GM13977 (cell line): ENCODE measurements around the gene ZNRF3.
A peak's percentile ranks its signal among the peaks of the same experiment; 100 is the strongest.
"Not testable (repeated sequence)": the region's sequence is repeated elsewhere in the genome, so short reads cannot be mapped to it uniquely, and the experiment has no call there.

Experiments used
- DNase-seq: peaks from one replicate; pipeline ENCODE4 v3.0.0; 2012; ENCODE audit warnings: low spot score
- in situ Hi-C: fragments of 300-500 bp; cut with MboI; formaldehyde crosslinking; loops from one replicate; pipeline ENCODE4 v1.12.0; 2022; ENCODE audit warnings: low sequenced_read_pairs, low pct_unique_long_range_greater_than_20kb, mixed read lengths, inconsistent platforms; ENCODE audit not compliant: unreplicated experiment
- TF ChIP-seq, protein P1 (sequence below): IDR thresholded peaks from 2 replicates; pipeline ENCODE4 v1.5.1; 2012; ENCODE audit warnings: mild to moderate bottlenecking, control low read depth; ENCODE audit not compliant: insufficient read depth; ENCODE audit errors: extremely low read depth, missing control alignments

The ZNRF3 gene

DNA sequence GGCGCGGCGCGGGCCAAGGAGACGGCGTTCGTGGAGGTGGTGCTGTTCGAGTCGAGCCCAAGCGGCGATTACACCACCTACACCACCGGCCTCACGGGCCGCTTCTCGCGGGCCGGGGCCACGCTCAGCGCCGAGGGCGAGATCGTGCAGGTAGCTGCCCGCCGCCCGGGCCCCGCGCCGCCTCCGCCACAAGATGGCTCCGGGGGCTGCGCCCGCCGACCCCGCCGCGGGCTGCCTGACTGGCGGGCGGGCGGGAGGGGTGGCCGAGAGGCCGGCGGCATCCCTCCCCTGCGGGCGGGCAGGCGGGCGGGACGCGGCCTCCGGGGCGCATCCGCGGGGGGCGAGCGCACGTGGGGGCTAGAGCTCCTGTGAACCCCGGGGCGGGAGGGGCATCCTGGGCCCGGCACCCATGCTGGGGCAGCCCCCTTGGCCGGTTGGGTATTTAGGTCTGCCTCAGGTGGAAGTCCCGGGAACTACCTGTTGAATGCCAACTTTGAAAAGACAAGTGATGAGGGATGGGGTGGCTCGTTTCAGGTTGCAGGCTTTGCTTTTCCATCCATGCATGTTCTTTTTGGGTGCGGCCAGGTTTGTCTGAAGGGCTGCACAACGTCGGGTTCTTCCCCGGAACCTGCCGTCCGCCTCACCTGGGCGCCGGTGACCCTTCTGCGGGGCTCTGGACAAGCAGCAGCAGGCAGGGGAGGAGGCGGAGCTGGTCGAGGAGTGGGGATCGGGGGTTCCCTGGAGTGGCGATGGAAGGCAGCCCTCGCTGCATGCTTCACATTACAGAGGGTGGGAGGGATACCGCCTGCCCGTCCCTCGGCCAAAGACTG lies 760 bp downstream of the ZNRF3 start:
- peak; percentile 32 for DNase-seq
- TF ChIP-seq, protein P1, sequence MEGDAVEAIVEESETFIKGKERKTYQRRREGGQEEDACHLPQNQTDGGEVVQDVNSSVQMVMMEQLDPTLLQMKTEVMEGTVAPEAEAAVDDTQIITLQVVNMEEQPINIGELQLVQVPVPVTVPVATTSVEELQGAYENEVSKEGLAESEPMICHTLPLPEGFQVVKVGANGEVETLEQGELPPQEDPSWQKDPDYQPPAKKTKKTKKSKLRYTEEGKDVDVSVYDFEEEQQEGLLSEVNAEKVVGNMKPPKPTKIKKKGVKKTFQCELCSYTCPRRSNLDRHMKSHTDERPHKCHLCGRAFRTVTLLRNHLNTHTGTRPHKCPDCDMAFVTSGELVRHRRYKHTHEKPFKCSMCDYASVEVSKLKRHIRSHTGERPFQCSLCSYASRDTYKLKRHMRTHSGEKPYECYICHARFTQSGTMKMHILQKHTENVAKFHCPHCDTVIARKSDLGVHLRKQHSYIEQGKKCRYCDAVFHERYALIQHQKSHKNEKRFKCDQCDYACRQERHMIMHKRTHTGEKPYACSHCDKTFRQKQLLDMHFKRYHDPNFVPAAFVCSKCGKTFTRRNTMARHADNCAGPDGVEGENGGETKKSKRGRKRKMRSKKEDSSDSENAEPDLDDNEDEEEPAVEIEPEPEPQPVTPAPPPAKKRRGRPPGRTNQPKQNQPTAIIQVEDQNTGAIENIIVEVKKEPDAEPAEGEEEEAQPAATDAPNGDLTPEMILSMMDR: no peak
- in situ Hi-C loops: no loop called here

DNA sequence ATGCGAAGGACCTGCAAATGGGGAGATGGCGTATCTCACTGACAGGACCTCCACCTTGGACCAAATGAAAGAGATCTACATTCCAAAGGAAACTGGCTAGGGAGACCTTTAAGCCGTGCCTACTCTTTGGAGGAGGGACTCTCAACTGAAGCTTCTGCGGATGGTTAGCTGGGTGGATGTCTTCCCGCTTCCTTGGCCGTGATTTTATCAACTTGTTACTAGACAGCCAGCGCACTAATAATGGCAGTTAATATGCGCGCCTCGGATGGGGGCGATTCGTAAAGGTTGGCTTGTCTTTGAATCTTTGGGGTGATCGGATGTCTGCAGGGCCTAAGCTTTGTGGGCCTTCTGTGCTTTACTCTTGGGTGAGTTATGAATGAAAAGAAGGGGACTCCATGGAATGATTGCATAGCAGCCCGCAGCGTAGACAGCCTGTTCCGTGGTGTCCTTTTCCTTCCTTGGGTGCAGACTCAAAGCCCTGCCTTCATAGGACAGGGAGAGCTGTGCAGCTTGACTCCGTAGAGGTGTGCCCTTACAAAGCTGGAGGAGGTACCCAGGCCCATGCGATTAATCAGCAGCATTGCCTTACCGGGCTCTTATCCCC lies 1.5 kb downstream of the ZNRF3 start:
- no peak for DNase-seq
- in situ Hi-C loops: no loop called here
- TF ChIP-seq, protein P1: no peak

DNA sequence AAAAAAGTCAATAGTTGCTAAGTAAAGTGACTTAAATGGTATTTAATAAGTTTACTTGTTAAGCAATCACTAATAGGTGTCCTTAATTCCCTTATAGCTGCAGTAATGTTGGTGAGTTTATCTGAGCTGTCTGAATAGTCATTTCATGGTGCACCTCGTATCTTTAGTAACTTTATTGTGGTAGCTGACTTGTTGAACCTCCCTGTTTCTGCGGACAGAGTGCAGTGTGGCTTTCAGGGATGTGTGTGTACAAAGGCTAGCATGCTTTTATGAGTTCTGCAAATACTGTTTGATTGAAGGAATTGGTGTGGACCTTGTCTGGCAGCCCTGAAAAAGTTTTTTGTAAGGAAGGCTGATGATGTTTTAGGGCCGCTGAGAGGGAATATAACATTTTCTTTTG lies 2.6 kb downstream of the ZNRF3 start:
- no peak for DNase-seq
- TF ChIP-seq, protein P1: no peak
- in situ Hi-C loops: no loop called here

DNA sequence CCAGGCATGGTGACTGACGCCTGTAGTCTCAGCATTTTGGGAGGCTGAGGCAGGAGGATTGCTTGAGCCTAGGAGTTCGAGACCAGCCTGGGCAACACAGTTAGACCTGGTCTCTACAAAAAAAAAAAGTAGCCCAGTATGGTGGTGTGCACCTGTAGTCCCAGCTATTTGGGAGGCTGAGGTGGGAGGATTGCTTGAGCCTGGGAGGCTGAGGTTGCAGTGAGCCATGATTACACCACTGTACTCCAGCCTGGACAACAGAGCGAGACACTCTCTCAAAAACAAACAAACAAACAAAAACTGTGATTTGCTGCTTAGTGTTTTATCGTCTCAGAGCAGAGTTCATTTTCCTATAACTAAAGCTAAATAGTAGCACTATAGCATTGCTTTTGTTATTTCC lies 3.3 kb downstream of the ZNRF3 start:
- in situ Hi-C loops, DNase-seq: not testable (repeated sequence)

DNA sequence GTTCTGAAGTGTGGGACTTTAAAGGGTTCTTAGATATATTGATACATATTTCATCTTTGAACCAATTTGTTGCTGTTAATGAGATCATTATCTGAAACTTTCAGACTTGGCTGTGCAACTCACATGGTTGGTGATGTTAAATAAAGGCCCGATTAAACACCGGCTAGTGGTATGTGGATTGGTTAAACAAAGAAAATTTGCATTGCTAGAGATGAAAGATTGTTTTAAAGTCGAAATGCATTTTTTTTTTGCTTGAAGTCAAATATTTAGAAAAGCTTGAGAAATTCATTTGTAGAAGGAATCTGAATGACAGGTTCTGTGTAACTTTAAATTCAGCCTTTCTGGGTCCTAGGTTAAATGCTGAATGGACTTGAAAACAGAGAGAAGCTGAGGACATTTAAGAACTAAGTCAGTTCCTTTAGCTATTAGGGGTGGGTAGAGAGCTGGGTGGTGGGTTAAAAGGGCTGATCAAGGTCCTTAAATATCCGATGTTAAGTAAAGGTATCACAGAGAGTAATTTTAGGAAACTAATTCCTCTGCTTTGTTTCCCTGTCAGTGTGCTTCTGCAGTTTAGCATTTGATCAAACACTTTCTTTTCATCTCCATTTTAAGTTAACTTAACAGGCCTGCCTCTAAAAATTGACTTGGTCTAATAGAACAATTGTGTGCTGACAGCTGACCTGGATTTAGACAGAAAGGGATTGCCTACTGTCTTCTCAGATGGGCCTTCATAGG lies 4.5 kb downstream of the ZNRF3 start:
- DNase-seq: no peak
- in situ Hi-C loops: no loop called here
- TF ChIP-seq, protein P1: no peak

DNA sequence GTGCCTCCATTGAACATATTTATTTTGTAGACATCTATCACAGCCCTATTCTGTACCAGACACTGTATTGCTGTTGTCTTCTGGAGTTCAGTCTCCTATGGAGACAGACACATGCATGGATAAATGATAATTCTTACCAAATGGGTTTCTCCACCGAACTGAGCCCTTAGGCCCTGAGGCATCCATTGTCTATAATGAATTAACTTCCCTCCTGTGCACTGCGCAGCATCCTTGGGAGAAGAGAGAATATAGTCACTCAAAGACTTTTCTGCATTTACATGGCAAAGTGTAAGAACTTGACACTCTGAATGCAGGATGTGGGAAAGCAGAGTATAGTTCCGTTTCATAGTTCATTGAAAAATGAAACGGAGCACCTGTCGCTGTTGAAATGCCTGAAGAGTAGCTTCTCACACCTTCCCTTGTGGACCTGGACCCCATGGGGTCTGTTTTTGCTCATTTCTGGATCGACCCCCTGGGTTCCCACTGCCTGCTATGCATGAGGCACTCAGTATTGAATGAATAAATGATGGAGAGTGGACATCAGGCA lies 6.2 kb downstream of the ZNRF3 start:
- in situ Hi-C loops: no loop called here
- DNase-seq: no peak
- TF ChIP-seq, protein P1: no peak
